ENCODE measurements around the gene SORCS2. TPM values are rescaled to one million over a fixed set of nuclear protein-coding genes. Genes with fewer than 3 reads are reported as not detected.

Gene SORCS2
- total and polyA plus RNA-seq, 2 of the 4 experiments (the other 2 are of a cell fraction) = 0.36 to 0.62 TPM

DNA sequence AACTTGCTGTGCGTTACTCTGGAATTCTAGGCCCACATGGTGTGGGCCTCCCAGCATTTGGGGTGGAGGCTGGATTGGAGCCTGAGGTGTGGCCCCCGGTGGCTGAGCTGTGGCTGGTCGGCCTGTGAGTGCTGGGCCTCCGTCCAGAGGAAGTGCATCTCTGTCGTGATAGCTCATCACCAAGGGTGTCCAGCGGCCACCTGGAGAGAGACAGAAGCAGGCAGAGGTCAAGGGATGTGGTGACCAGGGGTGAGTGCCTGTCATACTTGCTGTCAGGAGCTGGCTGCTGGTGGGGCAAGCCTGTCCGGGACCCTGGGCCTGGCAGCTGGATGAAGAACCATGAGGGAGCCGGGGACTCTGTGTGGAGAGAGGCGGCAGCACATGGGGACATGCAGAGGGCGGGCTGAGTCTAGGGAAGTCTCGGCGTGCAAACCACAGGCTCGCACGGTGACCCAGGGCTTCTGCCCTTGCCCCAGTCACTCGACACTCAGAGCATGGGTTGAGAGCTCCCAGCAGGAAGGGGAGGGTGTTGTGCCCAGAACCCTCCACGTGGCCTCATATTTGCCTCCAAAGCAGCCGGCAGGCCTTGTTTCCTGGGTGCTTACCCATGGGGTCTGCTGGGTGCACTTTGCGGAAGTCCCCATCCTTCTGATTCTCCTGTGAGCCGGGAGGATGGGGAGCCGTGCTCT is 6.2 kb downstream of the SORCS2 start:
- 87% methylated on average over 6 of the region's 20 CpGs; no CpG with 5 or more reads in 1 of the 2 experiments for WGBS, 2 experiments (ENCODE audit: extremely low coverage in 2 of 2, insufficient read length in 1 of 2)
- in situ Hi-C loops (cut with MboI; ENCODE audit: low sequenced_read_pairs) = loop anchor here (5.0 to 10.0 kb wide), 2 partner anchors 89 to 526 kb away; no protein-coding TSS in a partner anchor
- TF ChIP-seq ELK1 (IDR thresholded peaks at IDR 0.05; ENCODE audit: borderline replicate concordance, low read depth, low read length) = no peak
- no peak for TF ChIP-seq MAFK (IDR thresholded peaks at IDR 0.05; ENCODE audit: low read depth, low read length)
- no peak for TF ChIP-seq MXI1 (IDR thresholded peaks at IDR 0.05; ENCODE audit: borderline replicate concordance, low read depth, low read length)
- no peak for TF ChIP-seq RCOR1 (IDR thresholded peaks at IDR 0.05; ENCODE audit: insufficient replicate concordance, low read length)
- no peak for TF ChIP-seq BHLHE40 (IDR thresholded peaks at IDR 0.05; ENCODE audit: low read depth, low read length)
- no peak for TF ChIP-seq CEBPB (IDR thresholded peaks at IDR 0.05; ENCODE audit: low read depth, low read length)
- TF ChIP-seq USF2 (IDR thresholded peaks at IDR 0.05; ENCODE audit: low read depth, low read length) = no peak
- TF ChIP-seq SMC3 (IDR thresholded peaks at IDR 0.05; ENCODE audit: low read depth, low read length) = no peak
- TF ChIP-seq, protein P1, sequence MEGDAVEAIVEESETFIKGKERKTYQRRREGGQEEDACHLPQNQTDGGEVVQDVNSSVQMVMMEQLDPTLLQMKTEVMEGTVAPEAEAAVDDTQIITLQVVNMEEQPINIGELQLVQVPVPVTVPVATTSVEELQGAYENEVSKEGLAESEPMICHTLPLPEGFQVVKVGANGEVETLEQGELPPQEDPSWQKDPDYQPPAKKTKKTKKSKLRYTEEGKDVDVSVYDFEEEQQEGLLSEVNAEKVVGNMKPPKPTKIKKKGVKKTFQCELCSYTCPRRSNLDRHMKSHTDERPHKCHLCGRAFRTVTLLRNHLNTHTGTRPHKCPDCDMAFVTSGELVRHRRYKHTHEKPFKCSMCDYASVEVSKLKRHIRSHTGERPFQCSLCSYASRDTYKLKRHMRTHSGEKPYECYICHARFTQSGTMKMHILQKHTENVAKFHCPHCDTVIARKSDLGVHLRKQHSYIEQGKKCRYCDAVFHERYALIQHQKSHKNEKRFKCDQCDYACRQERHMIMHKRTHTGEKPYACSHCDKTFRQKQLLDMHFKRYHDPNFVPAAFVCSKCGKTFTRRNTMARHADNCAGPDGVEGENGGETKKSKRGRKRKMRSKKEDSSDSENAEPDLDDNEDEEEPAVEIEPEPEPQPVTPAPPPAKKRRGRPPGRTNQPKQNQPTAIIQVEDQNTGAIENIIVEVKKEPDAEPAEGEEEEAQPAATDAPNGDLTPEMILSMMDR (conservative IDR thresholded peaks at IDR 0.05; ENCODE audit: low read depth, low read length) = no peak
- no peak for TF ChIP-seq FOS (IDR thresholded peaks at IDR 0.05; ENCODE audit: low read depth, low read length)
- TF ChIP-seq MAZ (IDR thresholded peaks at IDR 0.05; ENCODE audit: borderline replicate concordance, low read depth, low read length) = no peak
- no peak for TF ChIP-seq POLR2A (IDR thresholded peaks at IDR 0.05; ENCODE audit: low read depth, low read length)
- TF ChIP-seq RFX5 (IDR thresholded peaks at IDR 0.05; ENCODE audit: low read depth, low read length) = no peak
- no peak for TF ChIP-seq RAD21 (IDR thresholded peaks at IDR 0.05; ENCODE audit: low read length)
- TF ChIP-seq CHD1 (IDR thresholded peaks at IDR 0.05; ENCODE audit: low read depth, low read length) = no peak

More for the DNA sequence above, 6.2 kb downstream of the SORCS2 start:
- Histone ChIP-seq H3K23ac (ENCODE audit: low read depth, low read length) (no peak overlapping the region), H3K56ac (ENCODE audit: extremely low read depth, insufficient read depth, low read length) (no peak overlapping the region), H3K9ac (ENCODE audit: low read depth, low read length) (no peak overlapping the region), H3K4me1 (ENCODE audit: control insufficient read depth, insufficient read depth, low read length) (peaks cover 3% of the 10 kb centered on the region; the same call in 1 of the 2 replicates), H3K27me3 (ENCODE audit: control insufficient read depth, insufficient read depth, low read length) (peaks cover 34% of the 10 kb centered on the region), H3K9me3 (ENCODE audit: control insufficient read depth, insufficient read depth, low read length) (no peaks in the 10 kb centered on the region), H3K36me3 (ENCODE audit: control insufficient read depth, insufficient read depth, low read length) (no peaks in the 10 kb centered on the region), H4K91ac (ENCODE audit: insufficient read depth, low read depth, low read length) (no peak overlapping the region), H3K14ac (replicated peaks; ENCODE audit: low read depth, low read length) (no peak overlapping the region), H3K27ac (ENCODE audit: insufficient read depth, low read length) (no peak overlapping the region), H4K20me1 (ENCODE audit: insufficient read depth, low read length) (no peaks in the 10 kb centered on the region; the same call in 1 of the 2 replicates), H3K18ac (ENCODE audit: low read depth, low read length) (no peak overlapping the region), H2AFZ (replicated peaks; ENCODE audit: low read length, poor library complexity) (no peak overlapping the region), H3K9me1 (ENCODE audit: insufficient read depth, low read length) (no peaks in the 10 kb centered on the region; the same call in 1 of the 2 replicates), H2BK120ac (ENCODE audit: low read depth, low read length) (no peak overlapping the region), H2BK20ac (ENCODE audit: low read depth, low read length) (no peak overlapping the region), H2AK9ac (replicated peaks; ENCODE audit: low read depth, low read length, poor library complexity) (no peak overlapping the region), H3K79me1 (ENCODE audit: low read depth in 1 of 2, low read length in 2 of 2) (no peaks in the 10 kb centered on the region), H3K4ac (ENCODE audit: low read depth, low read length) (no peak overlapping the region), H2AK5ac (ENCODE audit: low read depth, low read length) (no peak overlapping the region), H2BK5ac (ENCODE audit: low read depth, low read length, poor library complexity, severe bottlenecking) (no peak overlapping the region), H4K8ac (ENCODE audit: low read depth in 2 of 2, low read length in 2 of 2) (no peak overlapping the region), H2BK15ac (ENCODE audit: low read depth, low read length) (no peak overlapping the region), H3K4me3 (ENCODE audit: insufficient read depth, low read depth, low read length) (no peak overlapping the region), H3K4me2 (ENCODE audit: low read depth, low read length) (no peak overlapping the region), H4K5ac (ENCODE audit: low read depth, low read length) (no peak overlapping the region)
- no peak for DNase-seq
- dilution Hi-C loops (cut with HindIII; ENCODE audit: low sequenced_read_pairs, unreplicated experiment) (no loop called here), intact Hi-C loops (cut with micrococcal nuclease) (loop anchor here (10.0 kb wide), 1 partner anchor 786 kb away; no protein-coding TSS in a partner anchor)
- no peak for ATAC-seq (ENCODE audit: low read depth)
- no TSS peak for BruUV-seq (replicated peaks)
- ChIA-PET POLR2A (ENCODE audit: unreplicated experiment) (no interaction called here), CTCF (interaction anchor here (1.6 kb wide), 1 partner anchor 137 kb away, joined by 6 read pairs; no protein-coding TSS in a partner anchor)
